Measurements from ENCODE around the gene PKD1L1.
"Not testable (repeated sequence)": the region's sequence is repeated elsewhere in the genome, so short reads cannot be mapped to it uniquely, and the experiment has no call there.

PKD1L1 gene

DNA sequence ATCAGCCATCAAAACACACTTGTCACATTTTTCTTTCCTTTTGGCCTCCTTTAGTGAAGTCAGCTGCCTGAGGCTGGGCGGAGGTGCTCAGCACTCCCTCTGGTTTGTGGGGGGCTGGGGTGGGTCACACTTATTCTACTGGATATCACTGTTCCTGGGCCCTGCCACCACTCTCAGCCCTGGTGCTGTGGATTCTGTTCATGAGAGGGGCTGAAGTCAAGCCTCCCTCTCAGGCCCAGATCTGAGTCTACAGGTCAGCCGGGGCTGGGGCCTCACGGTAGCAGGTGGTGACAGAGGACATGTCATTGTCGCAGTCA is 185.6 kb downstream of the PKD1L1 start:
- no peak for DNase-seq (ENCODE audit: low spot score)

DNA sequence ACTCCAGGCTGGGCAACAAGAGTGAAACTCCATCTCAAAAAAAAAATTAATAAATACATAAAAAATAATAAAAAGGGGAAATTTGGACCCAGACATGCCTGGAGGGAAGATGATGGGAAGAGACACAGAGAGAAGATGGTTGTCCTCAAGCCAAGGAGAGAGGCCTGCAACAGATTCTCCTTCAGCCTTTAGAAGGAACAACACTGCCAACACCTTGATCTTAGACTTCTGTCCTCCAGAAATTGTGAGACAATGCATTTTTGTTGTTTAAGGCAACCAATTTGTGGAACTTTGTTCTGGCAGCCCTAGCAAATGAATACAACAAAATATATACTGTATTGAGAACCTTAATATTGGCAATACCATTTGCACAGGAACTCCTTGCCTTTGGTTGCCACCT is 186.1 kb downstream of the PKD1L1 start:
- no peak for DNase-seq (ENCODE audit: low spot score)

DNA sequence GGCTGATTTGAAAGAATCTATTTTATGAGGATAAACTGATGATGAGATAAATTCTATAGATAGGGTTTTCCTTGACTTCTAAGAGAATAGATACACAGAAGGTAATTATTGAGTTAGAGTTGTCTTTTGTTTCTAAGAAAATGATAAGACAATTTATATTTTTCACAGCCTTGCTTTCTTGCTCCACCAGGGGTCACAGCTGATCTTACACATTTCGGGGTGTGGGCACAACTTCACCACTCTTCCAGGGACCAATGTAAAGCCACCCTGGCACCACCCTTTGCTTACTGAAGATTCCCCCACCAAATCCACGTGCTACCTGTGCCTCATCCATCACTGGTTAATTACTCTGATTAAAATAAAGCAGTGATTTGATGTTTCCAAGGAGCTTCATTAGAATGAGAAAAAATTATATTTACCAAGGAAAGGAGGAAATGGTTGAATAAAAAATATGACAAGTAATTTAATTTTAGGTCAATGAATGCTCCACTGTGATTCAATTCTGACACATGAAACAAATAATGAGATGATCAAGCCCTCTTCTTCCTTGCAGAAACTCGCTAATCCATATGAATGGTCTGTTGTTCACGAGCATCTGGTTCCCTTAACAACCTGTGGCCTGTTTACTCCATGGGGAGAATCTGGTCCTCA is 189.1 kb downstream of the PKD1L1 start:
- no peak for DNase-seq (ENCODE audit: low spot score)

DNA sequence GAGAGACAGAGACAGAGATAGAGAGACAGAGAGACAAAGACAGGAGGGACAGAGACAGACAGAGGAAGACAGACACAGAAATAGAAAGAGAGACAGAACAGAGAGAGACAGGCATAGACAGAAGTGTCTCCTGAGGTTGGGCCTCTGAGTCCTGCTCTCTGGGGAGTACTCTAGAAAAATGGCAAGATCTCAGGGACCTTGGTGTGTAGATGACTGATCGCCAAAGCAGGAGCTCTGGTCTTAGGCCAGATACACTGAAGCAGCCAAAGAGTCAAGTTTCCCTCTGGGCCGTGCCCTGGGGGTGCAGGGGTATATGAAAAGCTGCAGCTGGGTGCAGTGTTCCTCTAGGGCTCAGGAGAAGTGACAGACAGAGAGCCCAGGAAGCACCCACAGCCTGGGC is 189.7 kb downstream of the PKD1L1 start:
- DNase-seq (ENCODE audit: low spot score): no peak

DNA sequence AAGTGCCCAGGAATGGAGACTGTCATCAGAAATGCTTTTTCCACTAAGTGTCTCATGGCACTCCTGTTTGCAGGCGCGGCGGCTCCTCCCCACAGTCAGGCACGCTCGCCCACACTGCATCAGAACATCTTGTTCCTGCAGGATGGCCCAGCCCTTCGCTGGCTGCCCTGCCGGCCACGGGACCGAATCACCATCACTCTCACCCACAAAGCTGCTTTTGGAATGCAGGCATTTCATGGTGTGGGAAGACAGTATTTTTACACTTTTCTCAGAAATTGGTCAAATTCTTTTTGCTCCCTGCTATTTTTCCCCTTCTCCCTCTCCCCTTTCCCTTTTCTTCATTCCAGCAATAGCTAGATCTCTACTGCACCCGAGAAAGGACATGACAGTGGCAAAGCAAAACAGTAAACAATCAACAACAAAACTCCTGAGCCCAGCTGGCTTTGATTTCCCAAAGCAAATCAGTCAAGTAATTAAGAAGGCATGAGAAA is 190.3 kb downstream of the PKD1L1 start:
- DNase-seq (ENCODE audit: low spot score): no peak

DNA sequence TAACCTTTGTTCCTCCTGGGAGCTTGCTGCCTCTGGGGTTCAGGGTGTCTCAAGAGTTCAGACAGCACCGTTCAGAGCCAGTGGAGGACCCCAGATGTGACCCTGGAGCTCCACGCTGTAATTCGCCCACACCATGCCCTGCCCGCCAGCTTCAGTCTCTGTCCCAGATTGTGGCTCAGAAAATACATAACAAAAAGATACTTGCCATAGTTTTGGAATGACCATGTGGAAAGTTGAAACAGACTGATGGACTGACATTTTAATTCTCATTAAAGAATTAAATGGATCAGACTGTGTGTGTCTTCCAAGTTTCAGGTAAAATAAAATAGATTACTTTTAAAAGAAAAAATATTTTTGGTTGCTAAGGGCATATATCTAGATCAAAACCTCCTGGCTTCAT is 191.6 kb downstream of the PKD1L1 start:
- no peak for DNase-seq (ENCODE audit: low spot score)

DNA sequence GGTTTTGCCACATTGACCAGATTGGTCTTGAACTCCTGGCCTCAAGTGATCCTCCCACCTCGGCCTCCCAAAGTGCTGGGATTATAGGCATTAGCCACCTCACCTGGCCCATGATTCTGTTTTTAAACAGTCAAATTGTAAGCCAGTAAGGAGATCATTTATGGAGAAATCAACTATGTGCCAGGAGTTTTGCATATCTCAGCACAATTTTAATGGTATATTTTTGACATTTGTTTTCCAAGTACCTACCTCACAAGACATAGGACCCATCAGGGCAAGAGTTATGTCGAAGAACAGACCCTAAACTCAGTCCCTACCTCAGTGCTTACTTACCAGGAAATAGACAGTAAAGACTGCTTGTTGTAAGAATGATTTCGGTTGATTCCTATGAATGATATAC is 193.0 kb downstream of the PKD1L1 start:
- DNase-seq (ENCODE audit: low spot score): no peak

DNA sequence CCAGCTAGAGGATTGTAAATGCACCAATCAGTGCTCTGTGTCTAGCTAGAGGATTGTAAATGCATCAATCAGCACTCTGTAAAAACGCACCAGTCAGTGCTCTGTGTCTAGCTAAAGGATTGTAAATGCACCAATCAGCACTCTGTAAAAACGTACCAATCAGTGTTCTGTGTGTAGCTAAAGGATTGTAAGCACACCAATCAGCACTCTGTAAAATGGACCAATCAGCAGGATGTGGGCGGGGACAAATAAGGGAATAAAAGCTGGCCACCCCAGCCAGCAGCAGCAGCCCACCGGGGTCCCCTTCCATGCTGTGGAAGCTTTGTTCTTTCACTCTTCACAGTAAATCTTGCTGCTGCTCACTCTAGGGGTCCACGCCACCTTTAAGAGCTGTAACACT is 196.5 kb downstream of the PKD1L1 start:
- not testable (repeated sequence) for DNase-seq (ENCODE audit: low spot score)

DNA sequence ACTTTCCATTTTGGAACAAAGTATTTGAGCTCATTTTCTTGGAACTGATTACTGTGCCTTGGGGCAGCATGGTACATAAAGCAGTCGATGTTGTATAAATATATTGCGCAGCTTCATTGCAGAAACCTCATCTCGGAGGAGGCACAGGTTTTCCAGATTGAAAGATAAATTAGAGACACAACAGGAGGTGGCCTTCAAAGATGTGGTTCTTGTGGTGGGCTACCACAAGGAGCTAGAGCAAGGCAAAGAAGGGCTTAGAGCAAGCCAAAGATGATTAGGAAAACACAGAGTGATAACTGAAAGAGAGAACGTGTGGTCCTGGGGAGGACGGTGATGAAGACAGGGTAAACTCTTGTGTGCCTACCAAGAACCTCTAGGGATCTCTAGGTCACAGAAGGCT is 197.2 kb downstream of the PKD1L1 start:
- DNase-seq (ENCODE audit: low spot score): no peak

DNA sequence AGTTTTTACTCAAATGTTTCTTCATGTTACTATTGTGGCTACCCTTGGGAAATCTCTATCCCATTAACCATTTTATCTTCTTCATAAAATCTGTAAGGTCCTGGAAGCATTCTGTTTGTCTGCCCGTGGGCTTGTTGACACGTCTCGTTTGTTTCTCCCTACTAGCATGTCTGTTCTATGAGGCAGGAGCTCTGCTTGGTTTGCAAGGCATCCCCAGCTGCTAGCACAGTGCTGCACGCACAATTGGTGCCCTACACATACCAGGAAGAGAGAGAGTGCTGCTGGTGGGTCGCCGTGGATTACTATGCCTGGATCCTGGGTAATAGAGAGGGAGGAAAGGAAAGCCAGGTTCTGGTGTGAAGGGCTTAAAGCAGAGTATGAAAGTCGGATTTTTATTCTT is 200.2 kb downstream of the PKD1L1 start:
- DNase-seq (ENCODE audit: low spot score): no peak

DNA sequence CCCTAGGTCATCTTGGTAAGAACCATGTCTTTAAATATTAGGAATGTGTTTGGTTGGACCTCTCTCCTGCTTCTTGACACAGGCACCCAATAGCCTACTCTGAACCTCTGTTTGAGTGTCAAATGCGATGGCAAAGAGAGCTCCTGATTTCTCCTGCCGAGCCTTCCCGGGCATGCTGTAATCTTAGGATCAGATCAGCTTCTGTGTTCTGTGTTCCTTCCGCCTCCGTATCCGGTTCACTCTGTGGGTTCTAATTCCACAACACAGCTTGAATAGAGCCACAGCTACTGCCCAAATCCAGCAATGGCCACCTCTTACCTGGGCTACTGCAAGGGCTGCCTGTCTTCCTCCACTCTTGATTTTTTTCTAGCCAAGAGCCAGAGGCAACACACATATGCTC is 201.1 kb downstream of the PKD1L1 start:
- no peak for DNase-seq (ENCODE audit: low spot score)

DNA sequence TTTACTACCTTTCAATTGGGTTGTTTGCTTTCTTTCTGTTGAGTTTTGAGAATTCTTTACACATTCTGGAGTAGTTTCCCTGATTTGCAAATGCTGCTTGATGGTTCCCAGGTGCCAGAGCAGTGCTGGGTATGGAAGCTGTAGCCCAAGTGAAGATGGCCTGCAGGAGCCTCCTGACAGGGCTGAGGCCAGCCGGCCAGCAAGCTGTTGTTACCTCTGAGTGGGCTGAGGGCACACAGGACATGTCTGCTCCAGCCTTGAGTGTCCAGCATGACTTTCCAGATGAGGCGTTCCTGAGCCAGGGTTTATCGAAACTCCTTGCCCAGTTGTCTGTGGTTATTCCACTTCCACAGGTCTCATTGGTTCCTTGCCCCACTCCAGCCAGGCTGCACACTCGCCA is 201.8 kb downstream of the PKD1L1 start:
- no peak for DNase-seq (ENCODE audit: low spot score)

DNA sequence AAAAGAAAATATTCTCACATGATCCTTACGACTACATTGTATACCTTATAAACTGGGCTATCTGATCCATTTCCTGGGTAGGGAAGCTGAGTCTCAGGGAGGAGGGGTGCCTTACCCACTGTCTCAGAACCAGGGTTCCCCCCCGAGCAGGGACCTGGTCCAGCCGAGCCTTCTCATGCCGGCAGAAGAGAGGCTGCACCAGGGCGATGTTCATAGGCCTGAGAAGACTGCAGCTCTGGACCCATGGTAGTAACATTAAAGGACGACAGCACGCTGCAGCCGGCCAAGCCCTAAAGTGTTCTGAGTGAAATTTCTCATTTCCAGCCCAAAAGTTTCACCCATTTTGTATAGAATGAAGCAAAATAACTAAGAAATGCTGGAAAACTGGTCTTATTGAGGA is 203.4 kb downstream of the PKD1L1 start:
- DNase-seq (ENCODE audit: low spot score): no peak

DNA sequence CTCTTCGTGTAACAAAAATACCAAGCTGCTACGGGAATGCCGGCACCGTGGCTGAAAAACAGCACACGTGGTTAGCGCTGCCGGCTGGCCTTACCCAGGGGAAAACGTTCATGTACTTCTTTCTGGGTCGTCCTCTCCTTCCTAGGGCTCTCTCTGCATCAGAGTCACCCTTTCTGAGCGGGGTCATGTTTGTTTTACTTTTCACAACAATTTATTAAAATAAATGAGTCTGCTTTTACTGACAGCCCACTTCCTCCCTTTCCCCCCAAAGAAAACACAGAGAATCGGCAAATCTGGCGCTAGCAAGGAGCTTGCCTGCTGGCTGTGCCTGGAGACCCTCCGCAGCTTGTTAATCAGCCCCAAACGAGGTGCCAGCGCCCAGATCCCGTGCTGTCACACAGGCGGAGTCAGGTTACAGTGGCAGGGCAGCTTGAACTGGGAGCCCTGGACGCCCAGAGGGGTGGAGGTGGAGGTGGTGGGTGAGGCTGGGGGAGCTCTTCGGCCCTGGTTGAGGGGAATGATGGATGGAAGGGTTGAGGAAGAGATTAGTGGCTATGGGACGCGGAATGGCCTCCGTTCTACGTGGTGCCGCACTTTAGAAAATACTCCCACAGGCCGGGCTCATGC is 204.2 kb downstream of the PKD1L1 start:
- DNase-seq (ENCODE audit: low spot score): no peak

DNA sequence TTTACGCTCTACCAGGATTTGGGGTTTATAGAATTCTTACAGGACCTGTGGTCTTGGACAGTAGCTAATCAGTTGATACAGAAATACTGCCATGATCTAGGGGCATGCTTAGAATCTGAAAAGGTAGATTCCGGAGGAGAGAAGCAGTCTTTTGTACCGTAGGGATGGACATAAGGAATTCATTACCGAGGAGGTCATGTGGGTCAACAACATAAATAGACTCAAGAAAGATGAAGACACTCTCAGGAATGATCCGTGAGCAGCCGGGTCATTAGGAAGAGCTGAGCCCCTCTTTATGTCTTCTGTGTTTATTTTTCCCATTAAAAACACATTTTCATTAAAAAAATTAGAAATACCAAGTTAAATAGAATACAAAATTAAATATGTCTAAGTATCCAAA is 206.3 kb downstream of the PKD1L1 start:
- no peak for DNase-seq (ENCODE audit: low spot score)

DNA sequence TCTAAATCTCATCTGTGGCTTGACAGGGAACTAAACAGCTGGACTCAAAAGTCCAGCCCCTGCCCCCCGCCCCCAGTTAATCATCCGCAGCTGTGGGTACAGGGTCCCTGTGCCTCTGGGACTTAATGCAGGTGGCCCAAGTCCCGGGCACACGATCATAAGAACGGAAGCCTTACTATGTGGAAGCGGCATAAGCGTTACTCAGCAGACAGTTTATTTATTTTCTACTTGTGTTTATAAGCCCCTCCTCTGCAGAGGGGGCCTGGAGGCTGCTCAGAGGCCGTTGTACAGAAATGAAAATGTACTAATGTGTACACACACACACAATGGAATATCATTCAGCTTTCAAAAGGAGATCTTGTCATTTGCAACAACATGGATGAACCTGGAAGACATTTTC is 208.4 kb downstream of the PKD1L1 start:
- DNase-seq (ENCODE audit: low spot score): no peak

DNA sequence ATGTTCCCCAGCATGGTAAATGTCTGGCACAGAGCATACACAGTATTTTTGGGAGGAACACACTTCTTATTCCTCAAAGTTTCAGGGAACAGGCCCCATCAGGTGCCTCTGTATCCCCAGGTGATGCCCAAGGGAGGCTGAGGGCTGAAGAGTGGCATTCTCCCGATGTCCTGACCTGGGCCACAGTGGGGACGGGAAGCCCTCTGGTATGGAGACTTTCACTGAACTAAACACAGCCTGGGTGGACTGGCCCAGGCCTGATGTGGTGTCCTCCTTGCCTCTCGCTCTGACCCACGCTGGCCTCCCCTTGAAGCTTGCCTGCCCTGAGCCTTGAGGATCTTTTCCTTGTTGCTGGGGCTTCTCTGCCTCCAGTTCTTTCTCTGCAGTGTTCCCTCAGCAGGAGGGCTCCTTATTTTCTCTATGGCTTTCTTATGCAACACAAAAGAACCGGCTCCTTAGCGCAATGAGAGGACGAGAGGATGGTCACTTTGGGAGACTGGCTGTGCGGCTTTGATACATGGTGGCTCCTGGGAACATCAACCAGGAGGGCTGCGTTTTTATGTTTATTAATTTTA is 208.9 kb downstream of the PKD1L1 start:
- DNase-seq (ENCODE audit: low spot score): no peak

DNA sequence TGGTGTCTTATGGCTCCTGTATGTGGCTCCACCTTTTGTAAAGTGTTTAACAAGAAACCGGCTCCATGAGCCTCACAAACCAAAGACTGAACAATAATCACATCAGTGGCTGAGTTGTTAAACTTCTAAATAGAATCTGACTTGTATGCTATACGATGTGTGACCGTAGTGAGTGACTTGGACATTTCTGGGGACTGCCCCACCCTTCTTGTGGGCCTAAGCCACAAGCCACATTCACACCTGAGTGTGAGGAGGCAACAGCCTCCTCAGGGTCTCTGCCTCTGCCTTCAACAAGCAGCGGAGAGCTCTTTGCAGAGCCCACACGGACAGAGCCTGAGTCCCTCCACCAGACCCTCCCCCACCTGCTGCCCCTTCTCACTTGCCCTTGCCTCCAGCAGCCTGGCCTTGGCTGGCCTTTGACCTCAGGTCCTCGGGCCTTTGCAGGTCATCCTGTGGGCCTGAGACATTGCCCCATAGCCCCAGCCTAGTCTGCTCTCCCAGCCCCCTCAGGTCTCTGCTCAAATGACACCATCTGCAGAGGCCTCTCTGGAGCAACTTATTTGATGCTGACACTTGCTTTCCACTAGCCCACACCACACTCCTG is 209.6 kb downstream of the PKD1L1 start:
- no peak for DNase-seq (ENCODE audit: low spot score)

DNA sequence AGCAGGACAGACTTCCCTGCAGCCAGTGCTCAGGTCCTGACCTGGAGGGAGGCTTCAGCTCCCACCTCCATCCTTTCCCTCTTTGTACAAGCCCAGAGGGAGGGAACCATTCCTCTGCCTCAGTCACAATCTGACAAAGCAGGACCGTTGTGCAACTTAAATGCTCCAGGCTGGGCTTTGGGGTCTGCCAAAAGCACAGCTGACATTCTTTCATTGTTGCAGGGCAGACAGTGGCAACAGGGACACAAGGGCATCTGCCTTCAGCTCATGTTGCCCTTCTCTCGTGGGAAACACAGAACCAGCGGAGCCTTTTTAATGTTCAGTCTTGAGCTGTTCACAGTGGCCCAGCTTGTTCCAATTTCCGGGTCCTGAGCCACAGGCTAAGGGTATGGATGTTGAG is 210.7 kb downstream of the PKD1L1 start:
- no peak for DNase-seq (ENCODE audit: low spot score)

DNA sequence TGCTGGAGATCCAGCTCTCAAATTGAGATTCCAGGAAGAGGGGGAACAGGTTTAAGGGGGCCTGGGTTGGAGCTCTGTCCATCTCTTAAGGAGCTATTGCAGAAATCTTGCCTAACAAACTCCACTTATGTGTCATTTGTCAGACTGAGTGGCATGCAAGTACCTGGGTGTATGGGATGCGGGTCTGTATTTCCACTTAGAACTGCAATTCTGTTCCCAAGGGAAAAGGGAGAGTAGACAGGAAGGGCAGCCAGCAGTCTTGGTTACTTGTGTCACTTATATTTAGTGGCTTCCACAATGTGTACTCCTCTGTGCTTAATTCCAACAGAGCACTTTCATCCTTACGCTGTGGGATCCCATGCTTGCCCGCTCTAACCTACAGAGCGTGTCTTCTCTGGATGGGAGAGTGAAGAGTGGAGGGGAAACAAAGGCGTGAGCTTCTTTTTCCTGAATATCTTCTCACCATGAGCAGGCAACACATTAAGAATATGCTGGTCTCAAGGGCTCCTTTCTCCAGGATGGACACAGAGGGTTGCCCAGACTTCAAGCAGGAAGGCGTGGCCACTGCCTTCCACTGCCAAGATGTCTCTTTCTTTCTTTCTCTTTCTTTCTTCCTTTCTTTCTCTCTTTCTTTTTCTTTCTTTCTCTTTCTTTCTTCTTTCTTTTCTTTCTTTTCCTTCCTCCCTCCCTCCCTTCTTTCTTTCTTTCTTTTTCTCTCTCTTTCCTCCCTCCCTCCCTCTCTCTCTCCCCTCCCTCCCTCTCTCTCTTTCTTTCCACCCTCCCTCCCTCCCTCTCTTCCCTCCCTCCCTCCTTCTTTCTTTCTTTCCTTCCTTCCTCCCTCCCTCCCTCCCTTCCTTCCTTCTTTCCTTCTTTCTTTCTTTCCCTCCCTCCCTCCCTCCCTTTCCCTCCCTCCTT is 212.6 kb downstream of the PKD1L1 start:
- DNase-seq (ENCODE audit: low spot score): no peak

DNA sequence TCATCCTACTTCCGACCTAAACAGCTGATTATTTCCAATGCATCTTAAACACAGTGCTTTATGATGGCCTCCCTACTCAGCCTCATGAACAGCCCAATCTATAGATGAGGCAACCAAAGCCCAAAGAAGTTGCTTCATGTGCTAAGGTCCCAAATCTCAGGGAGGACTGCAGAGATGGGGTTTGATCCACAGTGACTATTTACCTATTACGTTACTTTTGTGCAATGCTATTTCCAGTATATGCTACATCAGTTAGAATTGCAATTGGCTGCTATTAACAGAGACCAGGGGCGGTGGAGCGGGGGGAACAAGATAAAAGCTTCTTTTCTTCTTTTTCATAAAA is 213.3 kb downstream of the PKD1L1 start:
- DNase-seq (ENCODE audit: low spot score): no peak

DNA sequence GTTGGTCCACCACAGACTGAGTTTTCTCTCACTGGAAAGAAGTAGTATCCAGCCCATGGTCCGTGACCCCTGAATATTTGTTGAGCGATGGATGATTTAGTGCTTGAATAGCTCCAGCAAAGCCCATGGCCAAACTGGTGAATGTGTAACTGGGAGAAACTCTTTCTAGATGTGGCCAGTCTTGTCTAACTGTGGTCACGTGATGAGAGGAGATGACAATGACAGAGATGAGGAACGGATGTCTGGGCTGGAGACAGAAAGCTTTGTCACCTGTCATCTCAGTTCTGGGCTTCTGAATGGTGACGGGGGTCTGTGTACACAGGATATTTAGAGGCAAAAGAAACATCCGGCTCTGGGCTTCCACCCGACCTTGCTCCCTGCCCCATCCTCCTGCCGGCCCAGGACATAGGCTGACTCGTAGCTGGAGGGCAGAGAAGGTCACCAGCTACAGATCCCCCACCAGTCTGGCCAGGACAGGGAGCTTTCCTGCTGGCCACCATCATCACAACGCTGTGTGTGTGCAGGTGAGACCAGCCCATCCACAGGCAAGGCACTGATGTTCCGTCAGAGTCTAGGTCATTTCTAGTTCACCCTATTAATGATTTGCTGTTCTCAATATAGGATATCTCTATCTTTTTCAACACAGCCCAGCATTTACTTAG is 213.8 kb downstream of the PKD1L1 start:
- no peak for DNase-seq (ENCODE audit: low spot score)

Data from pons (tissue), 1 donor.